SW480 (cell line): ENCODE measurements around the gene NDUFS7.

Experiments
- DNase-seq: peaks from one replicate; pipeline ENCODE4 v3.0.0-alpha.2; 2016; ENCODE audit warnings: low spot score

NDUFS7 gene

GRCh38 chr19:1384478-1385110, 887 bp downstream of the NDUFS7 start:
- no peak for DNase-seq

GRCh38 chr19:1385816-1386215, 2.1 kb downstream of the NDUFS7 start:
- no peak for DNase-seq

DNA sequence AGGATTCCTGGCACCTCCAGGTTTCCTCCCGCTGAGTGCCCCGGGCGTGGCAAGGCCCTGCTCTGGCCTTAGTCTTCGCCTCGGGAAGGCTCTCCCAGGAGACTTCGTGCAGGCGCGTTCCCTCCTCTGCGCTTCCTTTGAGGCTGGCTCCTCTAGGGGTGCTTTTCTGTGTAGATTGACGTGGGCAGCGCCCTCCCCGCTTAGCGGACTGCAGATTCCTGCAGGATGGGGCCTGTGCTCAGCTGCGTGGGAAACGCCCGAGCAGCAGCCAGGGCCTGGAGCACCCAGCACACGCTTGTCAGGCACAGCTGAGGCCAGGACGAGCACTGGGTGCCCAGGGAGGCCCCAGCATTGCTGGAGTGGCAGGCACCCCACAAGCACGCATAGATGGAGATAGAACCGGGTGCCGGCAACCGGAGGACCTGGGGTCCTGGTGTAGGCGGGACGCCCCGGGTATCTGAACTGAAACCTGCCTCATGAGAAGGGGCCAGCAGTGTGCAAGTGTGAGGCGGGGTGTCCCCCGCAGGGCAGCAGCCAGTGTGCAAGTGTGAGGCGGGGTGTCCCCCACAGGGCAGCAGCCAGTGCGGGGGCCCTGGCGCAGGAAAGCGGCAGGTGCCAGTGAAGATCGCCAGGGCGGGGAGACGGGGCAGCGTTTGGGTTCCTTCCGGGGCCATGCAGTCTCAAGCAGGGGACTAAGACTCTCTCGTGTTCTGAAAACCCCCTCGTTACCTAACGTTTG, 3.4 kb downstream of the NDUFS7 start:
- DNase-seq, result no peak

- DNase-seq, result no peak
Measured at GRCh38 chr19:1387684-1388636, 4.3 kb downstream of the NDUFS7 start.

DNA sequence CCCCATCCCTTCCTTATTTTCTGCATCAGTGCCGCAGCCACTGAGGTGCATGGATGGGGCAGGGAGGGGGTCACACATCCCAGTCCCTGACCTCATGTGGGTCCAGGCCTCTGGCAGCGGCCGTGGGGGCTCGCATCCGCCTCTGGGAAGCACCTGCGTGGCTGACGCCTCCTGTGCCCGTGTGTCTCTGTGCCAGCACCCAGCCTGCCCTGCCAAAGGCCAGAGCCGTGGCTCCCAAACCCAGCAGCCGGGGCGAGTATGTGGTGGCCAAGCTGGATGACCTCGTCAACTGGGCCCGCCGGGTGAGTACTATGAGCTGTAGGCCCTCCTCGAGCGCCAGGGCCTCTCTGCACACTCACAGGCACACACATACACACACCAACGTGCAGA, 4.9 kb downstream of the NDUFS7 start:
- no peak for DNase-seq

- DNase-seq, result no peak
Measured at GRCh38 chr19:1389033-1389940, 5.6 kb downstream of the NDUFS7 start.

DNA sequence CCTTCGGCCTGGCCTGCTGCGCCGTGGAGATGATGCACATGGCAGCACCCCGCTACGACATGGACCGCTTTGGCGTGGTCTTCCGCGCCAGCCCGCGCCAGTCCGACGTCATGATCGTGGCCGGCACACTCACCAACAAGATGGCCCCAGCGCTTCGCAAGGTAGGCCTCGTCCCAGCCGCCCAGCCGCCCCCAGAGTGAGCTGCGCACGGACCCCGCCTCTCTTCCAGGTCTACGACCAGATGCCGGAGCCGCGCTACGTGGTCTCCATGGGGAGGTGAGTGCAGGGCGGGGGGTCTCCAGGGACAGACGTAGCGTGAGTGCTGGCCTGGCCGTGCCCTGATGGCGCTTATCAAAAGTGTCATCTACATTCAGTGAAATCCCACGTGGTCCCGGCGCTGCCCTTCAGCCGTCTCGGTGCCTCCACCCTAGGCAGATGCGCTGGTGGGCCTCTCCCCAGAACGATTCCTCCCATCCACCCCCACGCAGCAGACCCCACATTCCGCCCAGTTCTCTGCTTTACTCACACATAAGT, 7.2 kb downstream of the NDUFS7 start:
- DNase-seq, result no peak

DNA sequence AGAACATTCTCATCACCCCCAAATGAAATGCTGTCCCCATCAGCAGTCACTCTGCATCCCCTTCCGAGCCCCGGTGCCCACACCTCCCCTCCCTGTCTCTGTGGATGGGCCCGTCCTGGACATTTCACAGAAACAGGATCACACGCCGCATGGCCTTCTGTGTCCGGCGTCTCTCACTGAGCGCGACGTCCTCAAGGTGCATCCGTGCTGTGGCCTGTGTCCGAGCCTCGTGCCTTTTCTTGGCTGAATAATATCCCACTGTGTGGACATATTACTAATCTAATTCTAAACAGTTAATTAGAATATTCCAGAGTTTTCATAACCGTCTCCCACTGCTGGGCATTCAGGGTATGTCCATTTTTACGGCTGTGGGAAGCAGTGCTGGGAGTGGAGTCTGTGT, 8.7 kb downstream of the NDUFS7 start:
- DNase-seq, result no peak

DNA sequence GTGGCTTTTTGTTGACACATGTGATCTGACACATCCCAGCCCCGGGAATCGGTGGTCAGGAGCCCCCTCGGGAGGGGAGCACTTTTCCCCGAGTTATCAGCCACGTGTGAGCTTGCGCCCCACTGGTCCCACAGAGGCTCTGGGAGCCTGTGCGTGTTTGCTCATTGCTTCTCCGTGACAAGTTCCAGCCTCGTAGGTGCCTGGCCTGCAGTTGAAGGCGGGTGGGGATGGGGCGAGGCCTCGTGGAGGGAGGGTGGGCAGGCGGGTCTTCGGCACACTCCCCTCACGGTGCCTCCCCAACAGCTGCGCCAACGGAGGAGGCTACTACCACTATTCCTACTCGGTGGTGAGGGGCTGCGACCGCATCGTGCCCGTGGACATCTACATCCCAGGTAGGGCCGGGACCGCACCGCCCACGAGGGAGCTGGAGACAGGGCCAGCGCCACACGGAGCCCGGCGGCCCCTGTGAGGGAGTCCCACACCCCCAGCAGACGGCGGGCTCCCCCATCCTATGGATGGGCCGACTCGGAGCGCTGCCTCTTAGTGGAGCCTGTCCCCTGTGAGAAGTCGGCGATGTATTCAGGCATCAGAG, 9.3 kb downstream of the NDUFS7 start:
- DNase-seq, result no peak

- DNase-seq, result no peak
Measured at GRCh38 chr19:1393841-1394240, 10.1 kb downstream of the NDUFS7 start.

GRCh38 chr19:1394252-1395193, 10.8 kb downstream of the NDUFS7 start:
- no peak for DNase-seq

DNA sequence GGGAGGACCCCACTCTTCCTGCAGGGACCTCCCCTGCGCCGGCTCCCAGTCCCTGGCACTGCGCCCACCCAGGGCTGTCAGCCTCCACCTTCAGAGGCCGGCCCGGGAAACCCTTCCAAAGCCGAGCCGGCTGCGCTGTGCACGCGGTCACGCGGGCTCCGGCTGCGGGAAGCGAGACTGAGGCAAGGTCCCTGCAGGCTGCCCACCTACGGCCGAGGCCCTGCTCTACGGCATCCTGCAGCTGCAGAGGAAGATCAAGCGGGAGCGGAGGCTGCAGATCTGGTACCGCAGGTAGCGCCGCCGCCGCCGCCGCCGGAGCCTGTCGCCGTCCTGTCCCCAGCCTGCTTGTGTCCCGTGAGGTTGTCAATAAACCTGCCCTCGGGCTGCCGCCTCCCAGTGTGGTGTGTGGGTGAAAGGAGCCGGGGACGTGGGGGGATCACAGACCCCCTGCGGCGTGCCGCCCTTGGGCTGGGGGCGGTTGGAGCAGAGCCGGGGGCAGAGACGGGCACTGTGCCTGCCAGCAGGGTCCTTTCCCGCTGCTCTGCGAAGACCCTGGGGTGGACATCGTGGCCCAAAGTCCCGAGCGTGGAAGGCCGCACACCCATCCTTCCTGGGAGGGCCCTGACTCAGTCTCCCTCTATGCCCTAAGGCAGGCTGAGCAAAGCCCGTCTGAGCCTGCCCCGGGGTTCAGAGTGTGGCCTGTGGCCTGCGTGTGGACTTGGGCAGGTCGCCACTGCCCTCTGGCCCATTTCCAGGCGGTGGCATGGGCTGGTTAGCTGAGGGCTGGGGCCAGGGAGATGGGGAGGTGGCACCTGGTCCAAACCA, 11.7 kb downstream of the NDUFS7 start:
- DNase-seq, result no peak

- DNase-seq, result no peak
Measured at GRCh38 chr19:1396019-1396767, 12.5 kb downstream of the NDUFS7 start.

- peak; percentile 39 for DNase-seq
Measured at GRCh38 chr19:1396768-1397679, 13.3 kb downstream of the NDUFS7 start.

GRCh38 chr19:1397838-1398237, 14.1 kb downstream of the NDUFS7 start:
- no peak for DNase-seq

DNA sequence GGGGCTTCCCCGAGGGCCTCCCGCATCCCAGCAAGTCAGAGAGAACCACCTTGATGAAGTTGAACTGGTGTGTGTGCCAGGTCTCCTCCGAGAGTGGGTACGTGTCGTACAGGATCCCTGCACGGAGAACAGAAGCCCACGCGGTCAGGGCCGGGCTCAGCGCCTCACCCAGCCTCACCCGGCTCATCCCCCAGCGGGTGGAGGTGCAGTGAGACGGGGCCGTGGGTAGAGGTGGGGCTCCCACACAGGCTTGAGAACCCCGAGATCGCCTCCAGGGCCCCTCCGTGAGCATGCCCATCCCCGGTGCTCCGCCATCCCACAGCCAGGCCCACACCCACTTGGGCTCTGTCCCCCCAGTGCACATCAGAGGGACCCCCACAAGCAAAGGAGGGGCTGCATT, 15.4 kb downstream of the NDUFS7 start:
- no peak for DNase-seq

GRCh38 chr19:1399745-1400144, 16.0 kb downstream of the NDUFS7 start:
- DNase-seq, result no peak
